Coronary artery (tissue), 2 donors: ENCODE measurements around the gene ARAP3.

Source experiments
- DNase-seq: peaks from one replicate; pipeline ENCODE4 v3.0.0-alpha.2; 2017; ENCODE audit warnings: low spot score
- H3K27ac ChIP-seq, 2 donors: fragments of 200-600 bp; sonication (generic); one replicate each; pipeline ENCODE4 v1.5.1; 2016 to 2019
- H3K4me3 ChIP-seq: fragments of 200-600 bp; sonication (generic); 2 replicates; pipeline ENCODE4 v1.5.1; 2016; ENCODE audit warnings: mild to moderate bottlenecking, moderate library complexity
- TF ChIP-seq, protein P1 (sequence below): fragments of 200-600 bp; sonication (generic); IDR thresholded peaks from one replicate; pipeline ENCODE4 v1.5.1; 2019; ENCODE audit warnings: antibody characterized with exemption

The ARAP3 gene

GRCh38 chr5:141691867-141692532, 10.0 kb upstream of the ARAP3 start:
- Histone ChIP-seq H3K4me3 (peak overlapping the region; percentile 53), H3K27ac (no peak overlapping the region)
- DNase-seq, result peak; percentile 86
- TF ChIP-seq, protein P1, sequence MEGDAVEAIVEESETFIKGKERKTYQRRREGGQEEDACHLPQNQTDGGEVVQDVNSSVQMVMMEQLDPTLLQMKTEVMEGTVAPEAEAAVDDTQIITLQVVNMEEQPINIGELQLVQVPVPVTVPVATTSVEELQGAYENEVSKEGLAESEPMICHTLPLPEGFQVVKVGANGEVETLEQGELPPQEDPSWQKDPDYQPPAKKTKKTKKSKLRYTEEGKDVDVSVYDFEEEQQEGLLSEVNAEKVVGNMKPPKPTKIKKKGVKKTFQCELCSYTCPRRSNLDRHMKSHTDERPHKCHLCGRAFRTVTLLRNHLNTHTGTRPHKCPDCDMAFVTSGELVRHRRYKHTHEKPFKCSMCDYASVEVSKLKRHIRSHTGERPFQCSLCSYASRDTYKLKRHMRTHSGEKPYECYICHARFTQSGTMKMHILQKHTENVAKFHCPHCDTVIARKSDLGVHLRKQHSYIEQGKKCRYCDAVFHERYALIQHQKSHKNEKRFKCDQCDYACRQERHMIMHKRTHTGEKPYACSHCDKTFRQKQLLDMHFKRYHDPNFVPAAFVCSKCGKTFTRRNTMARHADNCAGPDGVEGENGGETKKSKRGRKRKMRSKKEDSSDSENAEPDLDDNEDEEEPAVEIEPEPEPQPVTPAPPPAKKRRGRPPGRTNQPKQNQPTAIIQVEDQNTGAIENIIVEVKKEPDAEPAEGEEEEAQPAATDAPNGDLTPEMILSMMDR, result peak; percentile 96

DNA sequence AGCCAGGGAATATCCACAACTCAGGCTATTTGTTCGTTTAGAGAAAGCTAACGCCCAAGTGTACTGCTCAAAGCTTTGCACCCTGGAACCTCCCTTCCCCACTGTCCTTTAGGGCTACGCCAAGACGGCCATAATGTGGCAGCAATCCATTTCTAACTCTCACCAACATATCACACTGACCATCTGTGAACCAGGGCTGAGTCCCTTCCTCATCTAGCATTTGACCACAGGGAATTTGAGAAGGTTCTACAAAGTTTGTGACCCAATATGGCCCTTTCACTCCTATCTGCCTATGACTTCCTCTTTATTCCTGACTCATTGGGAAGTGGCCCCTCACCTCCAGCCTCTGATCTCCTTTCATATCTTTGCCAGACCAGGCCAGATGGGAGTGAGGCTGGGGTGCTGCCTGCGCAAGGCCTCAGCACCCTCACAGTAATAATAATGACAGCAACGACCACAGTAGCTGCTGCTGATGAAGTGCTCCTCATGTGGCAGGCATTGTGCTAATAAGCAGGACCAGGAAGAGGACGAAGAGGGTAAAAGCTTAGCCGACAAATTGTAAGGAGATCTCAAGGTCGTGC, 9.3 kb upstream of the ARAP3 start:
- Histone ChIP-seq H3K4me3 (no peak overlapping the region), H3K27ac (no peak overlapping the region)
- DNase-seq, result no peak
- TF ChIP-seq, protein P1, result no peak

GRCh38 chr5:141686648-141687416, 4.8 kb upstream of the ARAP3 start:
- Histone ChIP-seq H3K4me3 (no peak overlapping the region), H3K27ac (no peak overlapping the region)
- TF ChIP-seq, protein P1, result no peak
- DNase-seq, result no peak

GRCh38 chr5:141685591-141685990, 3.6 kb upstream of the ARAP3 start:
- TF ChIP-seq, protein P1, result no peak
- Histone ChIP-seq H3K27ac (no peak overlapping the region), H3K4me3 (no peak overlapping the region)
- DNase-seq, result no peak

- Histone ChIP-seq H3K27ac (peak overlapping the region in 1 of 2 donors; percentile 0), H3K4me3 (no peak overlapping the region)
- no peak for DNase-seq
- TF ChIP-seq, protein P1, result no peak
These were observed 1.6 kb upstream of the ARAP3 start for GRCh38 chr5:141683596-141684141.

GRCh38 chr5:141681295-141681694, 735 bp downstream of the ARAP3 start:
- peak overlapping the region; percentile 75 for H3K4me3 ChIP-seq
- TF ChIP-seq, protein P1, result no peak
- peak overlapping the region; percentile 89 to 97 for H3K27ac ChIP-seq
- DNase-seq, result no peak
